DOHH2 (cell line): ENCODE results near the gene GPRIN3.

Source experiments
- H3F3A ChIP-seq: fragments of 200-600 bp; sonication (generic), shearing (Covaris generic); 2 replicates; pipeline ENCODE4 v1.6.0; 2016; ENCODE audit warnings: antibody characterized with exemption, mild to moderate bottlenecking; ENCODE audit not compliant: control insufficient read depth, insufficient read depth
- H3K27ac ChIP-seq: fragments of 200-600 bp; sonication (generic); 2 replicates; pipeline ENCODE4 v1.5.1; 2014; ENCODE audit warnings: low read depth, mild to moderate bottlenecking, low read length, moderate library complexity
- H3K27me3 ChIP-seq: fragments of 200-600 bp; sonication (generic); 2 replicates; pipeline ENCODE4 v1.6.1; 2014; ENCODE audit warnings: mild to moderate bottlenecking, low read length, mixed read lengths; ENCODE audit not compliant: control insufficient read depth
- H3K36me3 ChIP-seq: fragments of 200-600 bp; sonication (generic); 2 replicates; pipeline ENCODE4 v1.6.1; 2014; ENCODE audit warnings: mild to moderate bottlenecking, low read length, moderate library complexity, mixed read lengths; ENCODE audit not compliant: control insufficient read depth
- H3K4me1 ChIP-seq: fragments of 200-600 bp; sonication (generic); 2 replicates; pipeline ENCODE4 v1.6.1; 2014; ENCODE audit warnings: mild to moderate bottlenecking, low read length, mixed read lengths; ENCODE audit not compliant: control insufficient read depth
- H3K4me2 ChIP-seq: fragments of 200-600 bp; sonication (generic); 2 replicates; pipeline ENCODE4 v1.6.0; 2014; ENCODE audit warnings: mild to moderate bottlenecking, low read length, moderate library complexity
- H3K4me3 ChIP-seq: fragments of 200-600 bp; sonication (generic); 2 replicates; pipeline ENCODE4 v1.5.1; 2014; ENCODE audit warnings: mild to moderate bottlenecking, low read length, mixed read lengths
- H3K79me2 ChIP-seq: fragments of 200-600 bp; sonication (generic); 2 replicates; pipeline ENCODE4 v1.6.1; 2014; ENCODE audit warnings: mild to moderate bottlenecking, low read length, mixed read lengths; ENCODE audit not compliant: control insufficient read depth
- H3K9me2 ChIP-seq: fragments of 200-600 bp; sonication (generic); replicated peaks from 2 replicates; pipeline ENCODE4 v1.6.1; 2014; ENCODE audit warnings: mild to moderate bottlenecking, low read length, mixed read lengths; ENCODE audit not compliant: control insufficient read depth
- H3K9me3 ChIP-seq: fragments of 200-600 bp; sonication (generic); 2 replicates; pipeline ENCODE4 v1.6.1; 2014; ENCODE audit warnings: antibody characterized with exemption, low read length, mixed read lengths; ENCODE audit not compliant: control insufficient read depth, insufficient read depth
- H4K20me1 ChIP-seq: fragments of 200-600 bp; sonication (generic); 2 replicates; pipeline ENCODE4 v1.6.0; 2014; ENCODE audit warnings: low read depth, mild to moderate bottlenecking, antibody characterized with exemption, low read length, moderate library complexity; ENCODE audit not compliant: control insufficient read depth, insufficient read depth
- CTCF ChIP-seq: fragments of 200-600 bp; sonication (generic); IDR thresholded peaks from one replicate; pipeline ENCODE4 v1.5.1; 2014; ENCODE audit warnings: antibody characterized with exemption, mild to moderate bottlenecking, low read depth, low read length; ENCODE audit not compliant: poor library complexity, severe bottlenecking
- EZH2phosphoT487 ChIP-seq: fragments of 200-600 bp; sonication (generic); IDR thresholded peaks from 2 replicates; pipeline ENCODE4 v1.6.1; 2017; ENCODE audit warnings: borderline replicate concordance, mild to moderate bottlenecking, antibody characterized with exemption, low read length, moderate library complexity, mixed read lengths

Gene GPRIN3

DNA sequence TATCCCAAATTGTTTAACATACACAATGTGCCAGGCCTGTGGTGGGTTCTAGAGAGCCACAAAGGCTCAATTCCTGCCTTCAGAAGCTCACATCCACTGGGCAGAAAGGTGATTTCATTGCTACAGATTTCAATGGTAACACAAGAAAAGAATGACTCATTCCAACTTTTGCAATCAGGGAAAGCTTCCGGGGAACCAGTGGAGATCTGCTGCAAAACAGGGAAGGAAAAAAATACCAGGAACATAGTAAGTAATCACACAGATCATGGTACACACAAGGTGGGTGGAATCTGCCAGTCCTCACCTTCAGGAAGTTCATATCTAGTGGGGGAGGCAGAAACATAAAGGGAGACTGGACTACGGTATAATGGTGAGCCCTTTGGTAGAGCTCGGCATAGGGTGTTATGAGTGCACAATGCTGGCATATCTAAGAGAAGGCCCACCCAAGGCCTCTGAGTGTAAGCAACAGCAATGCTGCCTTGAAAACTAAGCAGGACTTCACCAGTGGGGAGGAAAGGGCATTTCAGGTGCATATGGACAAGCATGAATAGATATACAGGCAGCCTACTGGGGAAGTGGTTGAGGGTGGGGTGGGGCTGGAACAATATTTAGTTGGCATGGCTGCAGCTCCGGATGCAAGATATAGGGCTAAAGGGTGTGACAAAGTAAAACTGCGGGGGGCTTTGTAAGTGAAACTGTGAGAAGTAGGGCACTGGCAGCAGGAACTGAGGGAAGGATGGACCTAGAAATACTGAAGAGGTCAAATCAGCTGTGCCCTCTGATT is 24.2 kb downstream of the GPRIN3 start:
- no peak for TF ChIP-seq EZH2phosphoT487
- TF ChIP-seq CTCF = no peak
- Histone ChIP-seq H3K36me3 (no peaks in the 10 kb centered on the region), H3K9me2 (no peaks in the 10 kb centered on the region), H4K20me1 (no peaks in the 10 kb centered on the region), H3K9me3 (no peaks in the 10 kb centered on the region), H3K27ac (no peak overlapping the region), H3K27me3 (no peaks in the 10 kb centered on the region), H3K4me1 (no peaks in the 10 kb centered on the region), H3K79me2 (no peaks in the 10 kb centered on the region), H3K4me2 (no peak overlapping the region), H3F3A (no peaks in the 10 kb centered on the region), H3K4me3 (no peak overlapping the region)

GRCh38 chr4:89279385-89279784 is 28.2 kb downstream of the GPRIN3 start:
- Histone ChIP-seq H3K79me2 (no peaks in the 10 kb centered on the region), H3K9me2 (no peaks in the 10 kb centered on the region), H3K4me3 (no peak overlapping the region), H3K9me3 (no peaks in the 10 kb centered on the region), H3K27me3 (no peaks in the 10 kb centered on the region), H3K4me2 (no peak overlapping the region), H3F3A (no peaks in the 10 kb centered on the region), H4K20me1 (no peaks in the 10 kb centered on the region), H3K27ac (no peak overlapping the region), H3K4me1 (no peaks in the 10 kb centered on the region), H3K36me3 (no peaks in the 10 kb centered on the region)
- TF ChIP-seq EZH2phosphoT487 (no peak), CTCF (no peak)

DNA sequence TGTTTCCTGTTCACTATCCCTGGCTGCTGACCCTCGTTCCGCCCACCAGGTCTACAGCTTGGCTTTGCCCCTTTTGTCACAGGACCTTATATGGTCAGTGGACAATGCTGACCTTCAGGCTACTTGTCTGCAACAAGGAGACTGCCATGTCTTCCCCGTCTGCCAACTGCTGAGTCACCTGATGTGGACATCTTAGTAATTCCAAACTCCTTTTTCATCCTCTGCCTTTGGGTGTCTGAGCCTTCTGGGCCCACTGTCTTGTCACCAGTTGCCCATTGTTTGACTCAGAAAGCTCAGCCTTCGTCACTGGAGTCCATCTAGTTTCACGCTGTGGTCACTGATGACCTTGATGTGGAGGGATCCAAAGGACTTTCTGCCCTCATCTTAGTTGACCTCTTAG is 30.2 kb downstream of the GPRIN3 start:
- Histone ChIP-seq H4K20me1 (no peaks in the 10 kb centered on the region), H3F3A (no peaks in the 10 kb centered on the region), H3K27ac (no peak overlapping the region), H3K27me3 (no peaks in the 10 kb centered on the region), H3K9me2 (no peaks in the 10 kb centered on the region), H3K79me2 (no peaks in the 10 kb centered on the region), H3K9me3 (no peaks in the 10 kb centered on the region), H3K4me2 (no peak overlapping the region), H3K4me1 (no peaks in the 10 kb centered on the region), H3K36me3 (no peaks in the 10 kb centered on the region), H3K4me3 (no peak overlapping the region)
- TF ChIP-seq EZH2phosphoT487 (no peak), CTCF (no peak)
